T-cell (primary cell): ENCODE results near the gene KITLG. TPM values are rescaled to one million over a fixed set of nuclear protein-coding genes. Genes with fewer than 3 reads are reported as not detected.
A peak's percentile ranks its signal among the peaks of the same experiment; 100 is the strongest.

ENCODE experiments used
- ATAC-seq, 4 experiments: fragments of 200-7000 bp in 3 of 4; fragments of 150-1000 bp in 1 of 4; cut with Tn5 transposase; replicated peaks in 1 of 4; 1 replicate in 3 of 4; 2 replicates in 1 of 4; pipeline ENCODE4 v1.10.0; 2021; ENCODE audit warnings: moderate library complexity in 3 of 4, mild to moderate bottlenecking in 2 of 4, moderate number of reproducible peaks in 1 of 4
- CTCF ChIA-PET, 2 donors: fragments of 300-600 bp; sonication (Branson Sonifier 250); formaldehyde crosslinking; loops; one replicate each; lab custom pipeline; 2022; ENCODE audit warnings: antibody characterized with exemption in 2 of 2; lab: Charles Lee
- POLR2A ChIA-PET, 2 donors: fragments of 300-600 bp; sonication (Branson Sonifier 250); formaldehyde crosslinking; loops; one replicate each; lab custom pipeline; 2022; ENCODE audit warnings: antibody characterized with exemption in 2 of 2; lab: Charles Lee
- DNase-seq, 35 experiments: peaks; one replicate each; pipeline versions ENCODE4 v3.0.0 to v3.0.0-alpha.2; 2013 to 2023
- H3K27ac ChIP-seq: one replicate; pipeline ENCODE4 v1.5.1; 2013; ENCODE audit warnings: low read length
- H3K27me3 ChIP-seq, 2 experiments: replicated peaks in 1 of 2; 1 replicate in 1 of 2; 2 replicates in 1 of 2; pipeline versions ENCODE4 v1.6.1 to v1.7.0; 2013; ENCODE audit warnings: low read length in 1 of 2, mixed read lengths in 1 of 2; ENCODE audit not compliant: control insufficient read depth in 2 of 2, insufficient read depth in 2 of 2; ENCODE audit errors: extremely low read depth in 1 of 2
- H3K36me3 ChIP-seq, 2 donors: 1 replicate in 1 of 2; 2 replicates in 1 of 2; pipeline versions ENCODE4 v1.6.1 to v1.7.0; 2013; ENCODE audit warnings: low read length in 1 of 2; ENCODE audit not compliant: control insufficient read depth in 2 of 2, insufficient read depth in 1 of 2; ENCODE audit errors: extremely low read depth in 1 of 2
- H3K4me1 ChIP-seq, 2 experiments: 1 replicate in 1 of 2; 2 replicates in 1 of 2; pipeline versions ENCODE4 v1.6.1 to v1.7.0; 2013; ENCODE audit warnings: low read length in 2 of 2, mixed read lengths in 1 of 2; ENCODE audit not compliant: insufficient read depth in 2 of 2, control insufficient read depth in 1 of 2; ENCODE audit errors: extremely low read depth in 1 of 2
- H3K4me3 ChIP-seq, 2 donors: 1 replicate in 1 of 2; 2 replicates in 1 of 2; pipeline versions ENCODE4 v1.5.1 to v1.7.0; 2013; ENCODE audit warnings: mild to moderate bottlenecking in 2 of 2, low read length in 1 of 2, moderate library complexity in 1 of 2; ENCODE audit not compliant: control insufficient read depth in 1 of 2; ENCODE audit errors: extremely low read depth in 1 of 2
- H3K9me3 ChIP-seq: 2 replicates; pipeline ENCODE4 v1.7.0; 2013
- H3K27ac Mint-ChIP-seq, 2 donors: one replicate each; pipeline ENCODE4 v1.8.0; 2020 to 2021; ENCODE audit warnings: mild to moderate bottlenecking in 2 of 2, mixed read lengths in 2 of 2
- H3K27me3 Mint-ChIP-seq, 2 donors: one replicate each; pipeline ENCODE4 v1.8.0; 2021 to 2022; ENCODE audit warnings: mixed read lengths in 2 of 2
- H3K36me3 Mint-ChIP-seq: one replicate; pipeline ENCODE4 v1.8.0; 2021; ENCODE audit warnings: mixed read lengths
- H3K4me1 Mint-ChIP-seq, 3 donors: one replicate each; pipeline ENCODE4 v1.8.0; 2020 to 2022; ENCODE audit warnings: mixed read lengths in 3 of 3, mild to moderate bottlenecking in 1 of 3
- H3K4me3 Mint-ChIP-seq, 3 donors: one replicate each; pipeline ENCODE4 v1.8.0; 2020 to 2022; ENCODE audit warnings: mild to moderate bottlenecking in 3 of 3, mixed read lengths in 3 of 3, moderate library complexity in 3 of 3
- H3K9me3 Mint-ChIP-seq, 3 donors: one replicate each; pipeline ENCODE4 v1.8.0; 2020 to 2022; ENCODE audit warnings: mixed read lengths in 3 of 3
- WGBS: methylation state at CpG from one replicate; pipeline ENCODE4 v1.1.5; 2013; ENCODE audit warnings: missing lambda C conversion rate; ENCODE audit not compliant: insufficient coverage; 5-methylcytosine and 5-hydroxymethylcytosine counted together
- total RNA-seq, 35 experiments: library from RNA in 6 of 35; stranded (reverse) in 6 of 35; fragments of 120-200 nt in 1 of 35; gene quantifications; one replicate each; pipeline versions ENCODE4 v1.2.1 to v1.2.4 and lab custom pipeline; 2013 to 2026

KITLG gene
- total RNA-seq, 5 donors from 2014 or later (not counting 1 experiment from before 2014, with no cell fraction given): 0.16 to 0.66 (median 0.29) TPM; not detected in 2

- Histone ChIP-seq H3K36me3 (no peaks in the 10 kb centered on the region), H3K27me3 (peaks cover 4 to 21% of the 10 kb centered on the region in 2 experiments), H3K4me1 (peaks cover 2 to 3% of the 10 kb centered on the region in 2 experiments), H3K27ac (no peak overlapping the region), H3K4me3 (no peak overlapping the region), H3K9me3 (no peaks in the 10 kb centered on the region)
- POLR2A ChIA-PET: no interaction called here
- H3K4me1 Mint-ChIP-seq: peaks cover 5 to 13% (median 12%) of the 10 kb centered on the region in 3 donors
- CTCF ChIA-PET: no interaction called here
- H3K9me3 Mint-ChIP-seq: no peaks in the 10 kb centered on the region
- peaks cover 33 to 41% of the 10 kb centered on the region in 2 donors for H3K27me3 Mint-ChIP-seq
- peak overlapping the region in 2 of 3 donors; percentile 31 to 55 for H3K4me3 Mint-ChIP-seq
- WGBS: 20% methylated on average over 2 of the region's 8 CpGs
- ATAC-seq: no peak
- no peak overlapping the region for H3K27ac Mint-ChIP-seq
- no peaks in the 10 kb centered on the region for H3K36me3 Mint-ChIP-seq
- no peak for DNase-seq
Measured at GRCh38 chr12:88579161-88579517, 1.1 kb downstream of the KITLG start.

DNA sequence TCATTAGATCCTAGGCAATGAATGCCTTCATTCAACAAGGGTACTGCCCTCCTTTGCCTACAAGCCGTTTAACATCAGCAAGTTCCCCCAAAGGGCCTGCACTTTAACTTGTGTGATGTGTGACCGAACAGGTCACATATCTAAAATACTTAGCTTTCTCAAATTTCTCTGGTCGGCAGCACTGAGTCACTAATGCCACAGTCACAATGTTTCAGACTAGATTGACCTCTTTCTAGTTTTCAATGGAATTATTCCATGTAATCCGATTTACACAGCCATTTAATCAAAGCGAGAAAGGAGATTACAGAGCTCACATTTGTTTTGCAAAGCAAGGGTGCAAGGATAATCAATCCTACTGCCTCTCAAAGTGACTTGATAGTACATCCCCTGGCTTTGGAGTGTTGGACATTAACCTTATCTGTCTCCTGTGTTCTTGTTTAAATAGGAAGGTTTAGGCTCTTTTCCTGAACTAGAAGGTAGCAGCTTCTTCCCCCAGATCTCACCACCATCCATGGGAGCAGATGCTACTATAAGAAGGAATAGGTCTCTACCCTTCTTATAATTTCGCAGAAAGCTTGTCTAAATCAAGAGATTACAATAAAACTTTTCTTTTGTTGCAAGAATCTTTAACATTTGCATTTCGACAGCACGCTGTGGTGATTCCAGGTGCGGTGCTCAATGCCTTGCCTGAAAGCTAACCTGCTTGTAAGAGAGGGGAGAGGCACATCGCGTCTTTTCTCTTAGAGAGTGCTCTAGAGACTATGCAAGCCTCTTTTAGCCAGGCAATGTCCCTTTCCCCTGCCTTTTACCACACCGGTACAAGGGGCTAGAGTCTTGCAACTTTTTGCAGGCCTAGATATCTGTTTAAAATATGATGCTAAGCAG, 1.8 kb downstream of the KITLG start:
- Histone ChIP-seq H3K36me3 (no peaks in the 10 kb centered on the region), H3K4me1 (peaks cover 2 to 3% of the 10 kb centered on the region in 2 experiments), H3K9me3 (no peaks in the 10 kb centered on the region), H3K4me3 (no peak overlapping the region), H3K27me3 (peaks cover 4 to 21% of the 10 kb centered on the region in 2 experiments), H3K27ac (no peak overlapping the region)
- ATAC-seq: no peak
- H3K9me3 Mint-ChIP-seq: no peaks in the 10 kb centered on the region
- CTCF ChIA-PET: no interaction called here
- POLR2A ChIA-PET: no interaction called here
- H3K36me3 Mint-ChIP-seq: no peaks in the 10 kb centered on the region
- peaks cover 33 to 39% of the 10 kb centered on the region in 2 donors for H3K27me3 Mint-ChIP-seq
- WGBS: 85% methylated on average over 3 of the region's 12 CpGs
- H3K4me3 Mint-ChIP-seq: peak overlapping the region in 1 of 3 donors; percentile 55
- DNase-seq: no peak
- peaks cover 5 to 13% (median 12%) of the 10 kb centered on the region in 3 donors for H3K4me1 Mint-ChIP-seq
- H3K27ac Mint-ChIP-seq: no peak overlapping the region

DNA sequence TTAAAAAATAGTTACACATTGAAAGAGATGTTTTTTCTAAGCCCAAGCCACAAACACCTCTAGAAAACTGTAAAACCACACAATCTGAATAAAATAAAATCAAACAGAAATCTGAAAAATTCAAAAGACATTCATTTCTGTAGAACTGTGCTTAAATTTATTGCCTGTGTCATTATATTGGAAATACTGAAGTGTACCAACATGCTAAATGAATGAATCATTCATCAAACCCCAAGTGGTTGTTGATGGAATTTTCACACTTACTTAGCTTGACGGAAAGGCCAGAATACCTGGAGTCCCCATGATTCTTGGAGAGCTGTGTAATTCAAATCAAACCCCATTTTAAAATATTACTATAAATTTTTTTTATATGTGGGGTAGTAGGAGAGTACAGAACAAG, 2.7 kb downstream of the KITLG start:
- ChIA-PET POLR2A (no interaction called here), CTCF (no interaction called here)
- Mint-ChIP-seq H3K4me1 (peaks cover 5 to 13% (median 12%) of the 10 kb centered on the region in 3 donors), H3K27ac (no peak overlapping the region), H3K4me3 (no peak overlapping the region), H3K9me3 (no peaks in the 10 kb centered on the region), H3K27me3 (peaks cover 28 to 35% of the 10 kb centered on the region in 2 donors), H3K36me3 (no peaks in the 10 kb centered on the region)
- WGBS: no CpG with 5 or more reads among the region's 1 CpG
- Histone ChIP-seq H3K36me3 (no peaks in the 10 kb centered on the region), H3K27ac (no peak overlapping the region), H3K4me3 (no peak overlapping the region), H3K27me3 (peaks cover 4 to 21% of the 10 kb centered on the region in 2 experiments), H3K4me1 (peaks cover 2 to 3% of the 10 kb centered on the region in 2 experiments), H3K9me3 (no peaks in the 10 kb centered on the region)
- DNase-seq (no peak), ATAC-seq (no peak)

GRCh38 chr12:88576866-88577265, 3.4 kb downstream of the KITLG start:
- H3K27me3 ChIP-seq: peaks cover 4 to 19% of the 10 kb centered on the region in 2 experiments
- Mint-ChIP-seq H3K27ac (no peak overlapping the region), H3K4me3 (no peak overlapping the region), H3K9me3 (no peaks in the 10 kb centered on the region), H3K4me1 (peaks cover 5 to 13% (median 12%) of the 10 kb centered on the region in 3 donors), H3K27me3 (peaks cover 27 to 32% of the 10 kb centered on the region in 2 donors), H3K36me3 (no peaks in the 10 kb centered on the region)
- POLR2A ChIA-PET: no interaction called here
- no peaks in the 10 kb centered on the region for H3K9me3 ChIP-seq
- no peak for ATAC-seq
- WGBS: no CpG with 5 or more reads among the region's 1 CpG
- H3K27ac ChIP-seq: no peak overlapping the region
- CTCF ChIA-PET: no interaction called here
- H3K4me3 ChIP-seq: no peak overlapping the region
- no peak for DNase-seq
- H3K36me3 ChIP-seq: no peaks in the 10 kb centered on the region
- H3K4me1 ChIP-seq: peaks cover 2 to 3% of the 10 kb centered on the region in 2 experiments

DNA sequence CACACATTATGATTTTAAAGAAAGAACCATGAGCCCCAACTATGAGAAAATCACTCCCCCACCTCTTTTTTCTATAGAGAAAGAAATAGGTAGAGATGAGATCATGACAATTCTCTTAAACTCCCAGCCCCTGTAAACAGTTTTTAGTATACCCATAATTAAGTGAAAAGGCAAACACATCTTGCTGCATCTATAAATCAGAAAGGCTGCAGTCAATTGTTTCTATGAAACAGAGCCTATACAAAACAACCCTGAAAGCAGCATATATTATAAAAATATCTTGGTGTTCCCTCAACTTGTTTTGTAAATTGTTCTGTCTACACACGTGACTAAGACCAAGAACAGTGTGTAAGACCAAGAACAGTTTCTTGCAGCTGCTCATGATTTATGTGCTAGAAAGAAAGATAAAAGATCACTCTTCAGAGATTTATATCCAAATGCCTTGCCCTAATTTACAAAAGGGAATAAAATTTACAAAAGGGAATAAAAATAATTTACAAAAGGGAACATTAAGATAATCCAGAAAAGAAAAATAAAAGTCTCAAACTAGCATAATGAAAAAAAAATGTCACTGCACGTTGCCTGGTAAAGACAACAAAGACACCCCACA, 4.8 kb downstream of the KITLG start:
- Histone ChIP-seq H3K9me3 (no peaks in the 10 kb centered on the region), H3K27me3 (peaks cover 4 to 14% of the 10 kb centered on the region in 2 experiments), H3K4me3 (no peak overlapping the region), H3K36me3 (no peaks in the 10 kb centered on the region), H3K27ac (no peak overlapping the region), H3K4me1 (peaks cover 2 to 3% of the 10 kb centered on the region in 2 experiments)
- Mint-ChIP-seq H3K36me3 (no peaks in the 10 kb centered on the region), H3K4me3 (no peak overlapping the region), H3K9me3 (no peaks in the 10 kb centered on the region), H3K27me3 (peaks cover 24 to 29% of the 10 kb centered on the region in 2 donors), H3K27ac (no peak overlapping the region), H3K4me1 (peaks cover 5 to 12% (median 11%) of the 10 kb centered on the region in 3 donors)
- CTCF ChIA-PET: no interaction called here
- POLR2A ChIA-PET: no interaction called here
- no peak for DNase-seq
- no peak for ATAC-seq
- WGBS: no CpG with 5 or more reads among the region's 2 CpGs

DNA sequence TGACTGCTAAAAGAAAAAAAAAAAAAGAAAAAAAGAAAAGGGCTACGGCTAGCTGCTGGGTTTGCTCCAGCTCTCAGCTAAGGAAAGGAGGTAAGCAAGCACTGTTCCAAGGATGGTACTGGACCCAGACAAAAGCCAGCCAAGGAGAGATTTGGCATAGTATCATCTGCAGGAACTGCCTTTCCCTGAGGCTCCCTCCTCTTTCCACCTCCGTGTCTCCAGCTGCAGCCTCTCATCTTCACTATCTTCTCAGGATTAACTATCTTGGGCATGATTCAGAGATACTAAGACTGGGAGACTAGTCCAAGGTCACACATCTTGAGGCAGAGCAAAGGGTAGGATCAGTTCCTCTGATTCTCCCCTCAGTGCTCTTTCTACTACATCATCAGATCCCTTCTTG, 6.0 kb downstream of the KITLG start:
- H3K27ac ChIP-seq: no peak overlapping the region
- Mint-ChIP-seq H3K27me3 (peaks cover 14 to 22% of the 10 kb centered on the region in 2 donors), H3K36me3 (no peaks in the 10 kb centered on the region), H3K9me3 (no peaks in the 10 kb centered on the region), H3K4me3 (no peak overlapping the region), H3K27ac (no peak overlapping the region), H3K4me1 (peaks cover 0 to 3% (median 3%) of the 10 kb centered on the region in 3 donors)
- peaks cover 3 to 4% of the 10 kb centered on the region in 2 experiments for H3K27me3 ChIP-seq
- H3K4me3 ChIP-seq: no peak overlapping the region
- H3K9me3 ChIP-seq: no peaks in the 10 kb centered on the region
- no peaks in the 10 kb centered on the region for H3K36me3 ChIP-seq
- no peaks in the 10 kb centered on the region for H3K4me1 ChIP-seq
- no peak for DNase-seq
- CTCF ChIA-PET: no interaction called here
- no peak for ATAC-seq
- POLR2A ChIA-PET: interaction anchor here in 1 of 2 donors (0.5 kb wide), 1 partner anchor 22 kb away, joined by 5 read pairs; no protein-coding TSS in a partner anchor
- 88% methylated on average over 2 of the region's 2 CpGs for WGBS
